HG03457 (cell line): ENCODE data around the gene EMILIN1.
"Not testable (repeated sequence)": the region's sequence is repeated elsewhere in the genome, so short reads cannot be mapped to it uniquely, and the experiment has no call there.

ENCODE experiments used
- ATAC-seq: cut with Tn5 transposase; IDR thresholded peaks from one replicate; pipeline ENCODE4 v1.9.1; 2021; ENCODE audit warnings: moderate number of reproducible peaks; ENCODE audit not compliant: unreplicated experiment

EMILIN1 gene

DNA sequence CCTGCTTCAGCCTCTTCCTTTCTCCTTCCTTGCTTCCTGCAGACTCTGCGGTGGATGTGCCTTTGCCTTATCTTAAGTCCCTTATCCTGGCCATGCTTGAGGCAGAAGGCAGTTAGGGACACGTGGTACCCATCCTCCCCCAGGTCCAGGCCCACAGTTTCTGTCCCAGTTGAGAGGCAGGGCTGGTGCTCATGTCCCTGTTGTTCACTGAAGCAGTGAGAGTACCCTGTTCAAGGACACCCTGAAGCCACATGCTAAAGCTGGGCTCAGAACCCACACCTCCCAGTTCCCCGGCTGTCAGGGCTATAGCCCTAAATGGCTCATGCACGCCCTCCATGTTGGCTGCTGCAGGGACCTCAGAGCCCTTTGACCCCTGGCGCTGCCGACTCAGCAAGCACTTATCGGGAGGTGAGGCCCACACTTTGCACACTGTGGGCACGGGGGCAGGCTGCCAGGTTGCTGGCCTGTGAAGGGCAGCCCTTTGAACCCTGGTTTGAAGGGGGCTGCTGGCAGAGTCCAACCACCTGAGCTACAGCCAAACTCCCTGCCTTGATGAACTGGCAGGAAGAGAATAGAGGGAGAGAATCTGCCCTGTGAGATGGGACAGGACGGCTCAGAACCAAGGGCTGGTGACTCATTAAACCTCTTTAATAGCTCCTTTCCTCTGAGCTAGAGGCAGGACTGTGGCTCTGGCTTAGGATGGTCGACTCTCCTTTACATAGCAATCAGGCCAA, 14.4 kb downstream of the EMILIN1 start:
- no peak for ATAC-seq

DNA sequence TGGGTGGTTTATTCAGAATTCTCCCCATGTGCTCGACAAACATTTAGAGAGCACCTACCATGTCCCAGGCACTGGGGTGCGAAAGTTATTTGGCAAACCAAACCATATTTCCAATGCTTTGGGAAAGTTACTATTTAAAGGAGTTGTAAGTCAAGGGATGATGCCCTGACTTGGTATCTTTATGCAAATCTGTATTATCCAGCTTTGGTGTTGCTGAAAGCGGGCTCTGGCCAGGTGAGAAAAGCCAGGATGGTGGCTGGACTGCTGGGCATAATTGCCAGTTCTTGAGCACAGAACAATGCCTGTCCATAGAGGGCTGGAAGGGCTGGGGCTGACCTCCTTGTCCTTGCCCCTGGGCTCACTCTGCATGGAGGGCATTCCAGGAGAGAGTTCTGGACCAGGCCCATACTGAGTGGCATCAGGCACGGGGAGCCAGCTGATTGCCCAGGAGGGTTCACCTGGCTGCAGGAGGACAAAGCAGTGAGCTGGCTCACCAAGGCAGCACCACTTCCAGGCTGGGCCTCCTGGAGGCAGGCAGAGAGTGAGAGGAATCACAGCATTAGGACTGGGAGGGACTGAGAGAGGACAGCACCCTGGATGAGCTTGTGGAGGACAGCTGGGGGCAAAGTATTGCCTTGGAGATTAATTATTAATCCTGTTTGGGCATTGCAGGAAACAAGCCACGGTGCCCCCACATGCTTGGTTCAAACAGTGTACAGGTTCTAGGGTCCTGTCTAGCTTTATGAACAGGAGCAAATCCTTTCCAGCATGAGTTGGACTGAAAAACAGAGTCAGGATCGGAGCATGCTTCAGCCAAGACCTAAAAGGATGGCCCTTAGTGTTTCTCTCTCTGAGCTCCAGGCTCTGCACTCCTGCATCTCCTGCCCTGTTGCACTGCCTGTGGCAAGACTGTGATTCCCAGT, 15.3 kb downstream of the EMILIN1 start:
- ATAC-seq = no peak

DNA sequence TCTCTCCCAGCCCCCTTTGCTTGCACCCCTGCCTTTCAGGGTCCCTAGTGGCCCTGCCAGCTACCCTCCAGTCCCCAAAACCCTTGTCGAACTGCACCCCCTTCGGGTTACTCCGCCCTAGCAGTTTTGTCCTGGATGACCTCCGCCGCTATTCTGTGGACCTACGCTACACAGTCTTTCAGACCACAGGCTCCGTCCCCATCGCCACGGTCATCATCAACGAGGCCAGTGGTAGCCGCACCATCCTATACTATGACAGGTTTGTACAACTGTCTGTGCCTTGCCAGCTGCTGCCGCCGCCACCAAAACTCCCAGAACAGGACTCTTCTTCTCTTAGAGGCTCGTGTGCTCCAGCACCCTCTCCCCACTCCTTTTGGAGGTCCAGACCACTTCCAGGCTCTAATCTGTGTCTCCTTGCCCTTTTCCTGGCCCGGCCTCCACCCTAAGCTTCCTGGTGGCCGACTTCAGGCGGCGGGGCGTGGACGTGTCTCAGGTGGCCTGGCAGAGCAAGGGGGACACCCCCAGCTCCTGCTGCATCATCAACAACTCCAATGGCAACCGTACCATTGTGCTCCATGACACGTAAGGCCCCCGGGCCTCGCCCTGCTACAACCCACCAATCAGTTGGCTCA, 16.1 kb downstream of the EMILIN1 start:
- ATAC-seq = no peak

DNA sequence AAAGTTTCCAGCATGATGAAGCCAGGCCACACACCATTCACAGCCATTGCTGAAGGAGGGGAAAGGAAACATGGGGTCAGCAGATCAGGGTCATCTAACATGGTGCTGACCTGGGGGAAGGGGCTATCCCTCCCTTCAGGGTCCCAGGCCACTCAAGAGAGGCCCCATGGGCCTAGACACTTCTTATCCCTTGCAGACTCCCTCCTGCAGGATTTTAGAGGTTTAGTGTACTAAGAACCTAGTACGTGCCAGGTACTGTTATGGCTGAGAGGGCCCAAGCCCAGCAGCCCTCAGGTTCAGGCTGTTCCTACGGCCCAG, 17.0 kb downstream of the EMILIN1 start:
- no peak for ATAC-seq

DNA sequence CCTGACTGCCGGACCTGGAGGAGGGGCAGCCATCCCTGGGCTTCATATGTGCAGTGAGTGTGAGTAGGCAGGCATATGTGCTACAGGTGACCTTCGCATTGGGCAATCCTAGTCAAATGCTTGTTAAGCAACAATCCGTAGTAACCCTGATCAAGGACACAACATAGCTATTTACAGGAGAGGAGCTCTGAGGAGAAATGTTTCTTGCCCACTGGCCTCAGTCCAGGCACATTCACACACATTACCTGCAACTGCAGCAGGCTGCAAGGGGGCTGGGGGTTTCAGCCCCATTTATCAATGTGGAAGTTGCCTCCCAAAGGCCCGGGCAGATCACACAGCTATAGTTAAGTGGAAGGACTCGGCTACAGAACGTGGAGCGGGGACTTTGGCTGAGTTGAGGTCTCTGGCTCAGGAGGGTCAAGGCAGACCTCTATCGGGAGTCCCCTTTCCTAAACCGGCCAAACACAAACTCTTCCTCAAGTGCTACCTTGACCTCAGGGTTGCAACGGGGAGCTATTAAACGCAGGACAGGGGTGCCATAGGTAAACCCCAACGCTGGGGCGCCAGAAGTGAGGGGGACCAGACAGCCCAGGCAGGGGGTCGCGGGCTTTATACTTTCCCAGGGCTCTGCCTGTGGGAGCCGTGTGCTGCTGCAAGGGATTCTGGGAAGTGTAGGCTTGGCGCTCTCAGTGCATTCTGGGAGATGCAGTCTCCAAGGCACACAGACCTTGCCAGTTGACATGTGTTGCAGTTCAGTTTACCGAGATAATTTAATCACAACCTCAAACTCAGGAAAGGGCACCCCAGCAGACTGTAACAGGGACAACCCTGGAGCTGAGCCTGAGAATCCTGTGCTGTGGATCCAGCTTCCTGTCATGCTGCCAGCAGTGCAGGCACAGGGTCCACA, 17.6 kb downstream of the EMILIN1 start:
- ATAC-seq = no peak

DNA sequence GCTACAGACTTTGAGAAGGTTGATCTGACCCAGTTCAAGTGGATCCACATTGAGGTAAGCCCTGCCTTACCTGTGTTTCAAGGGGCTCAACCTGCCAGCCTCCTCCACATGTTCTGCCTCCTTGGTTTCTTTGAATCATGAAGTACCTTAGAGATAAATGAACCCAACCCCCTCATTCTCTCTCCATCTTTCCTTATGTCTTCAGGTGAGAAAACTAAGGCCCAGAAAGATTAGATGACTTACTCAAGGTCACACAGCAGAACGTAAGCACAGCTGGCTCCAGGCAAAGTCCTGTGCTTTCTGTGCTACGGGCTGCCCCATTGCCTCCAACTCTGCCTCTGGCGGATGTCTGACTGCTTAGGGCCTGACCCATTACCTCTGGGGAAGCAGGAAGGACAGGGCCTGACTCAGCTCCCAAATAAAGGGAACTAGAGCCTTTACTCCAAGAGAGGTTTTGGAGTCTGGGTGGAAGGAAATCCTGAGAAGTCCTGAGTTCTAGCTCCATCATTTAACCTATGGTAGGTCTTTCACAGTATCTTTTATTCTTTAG, 18.4 kb downstream of the EMILIN1 start:
- no peak for ATAC-seq

DNA sequence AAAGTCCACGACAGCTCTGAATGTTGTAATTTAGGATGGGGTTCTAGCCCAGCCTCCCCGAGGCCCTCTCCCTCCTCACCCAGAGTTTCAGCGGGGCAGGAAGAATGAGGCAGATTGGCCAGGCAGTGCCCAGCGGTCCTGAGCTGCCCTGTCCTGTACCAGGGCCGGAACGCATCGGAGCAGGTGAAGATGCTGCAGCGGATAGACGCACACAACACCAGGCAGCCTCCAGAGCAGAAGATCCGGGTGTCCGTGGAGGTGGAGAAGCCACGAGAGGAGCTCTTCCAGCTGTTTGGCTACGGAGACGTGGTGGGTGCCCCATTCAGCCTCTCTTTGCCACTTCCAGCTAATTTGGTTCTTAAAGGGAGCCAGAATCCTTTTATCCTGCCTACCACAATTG, 18.9 kb downstream of the EMILIN1 start:
- ATAC-seq = no peak

DNA sequence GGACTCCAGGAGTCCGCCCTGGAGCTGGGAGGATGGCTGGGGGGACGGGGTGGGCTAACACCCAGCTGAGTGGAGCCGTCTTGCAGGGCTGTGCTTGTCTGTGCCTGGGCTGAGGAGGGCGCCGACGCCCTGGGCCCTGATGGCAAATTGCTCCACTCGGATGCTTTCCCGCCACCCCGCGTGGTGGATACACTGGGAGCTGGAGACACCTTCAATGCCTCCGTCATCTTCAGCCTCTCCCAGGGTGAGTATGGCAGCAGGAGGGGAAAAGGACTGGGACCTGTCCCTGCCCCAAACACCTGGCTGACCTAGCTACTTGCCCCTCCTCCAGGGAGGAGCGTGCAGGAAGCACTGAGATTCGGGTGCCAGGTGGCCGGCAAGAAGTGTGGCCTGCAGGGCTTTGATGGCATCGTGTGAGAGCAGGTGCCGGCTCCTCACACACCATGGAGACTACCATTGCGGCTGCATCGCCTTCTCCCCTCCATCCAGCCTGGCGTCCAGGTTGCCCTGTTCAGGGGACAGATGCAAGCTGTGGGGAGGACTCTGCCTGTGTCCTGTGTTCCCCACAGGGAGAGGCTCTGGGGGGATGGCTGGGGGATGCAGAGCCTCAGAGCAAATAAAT, 21.0 kb downstream of the EMILIN1 start:
- no peak for ATAC-seq

DNA sequence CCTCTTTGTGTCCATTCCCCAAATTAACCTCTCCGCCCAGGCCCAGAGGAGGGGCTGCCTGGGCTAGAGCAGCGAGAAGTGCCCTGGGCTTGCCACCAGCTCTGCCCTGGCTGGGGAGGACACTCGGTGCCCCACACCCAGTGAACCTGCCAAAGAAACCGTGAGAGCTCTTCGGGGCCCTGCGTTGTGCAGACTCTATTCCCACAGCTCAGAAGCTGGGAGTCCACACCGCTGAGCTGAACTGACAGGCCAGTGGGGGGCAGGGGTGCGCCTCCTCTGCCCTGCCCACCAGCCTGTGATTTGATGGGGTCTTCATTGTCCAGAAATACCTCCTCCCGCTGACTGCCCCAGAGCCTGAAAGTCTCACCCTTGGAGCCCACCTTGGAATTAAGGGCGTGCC, 21.6 kb downstream of the EMILIN1 start:
- no peak for ATAC-seq

DNA sequence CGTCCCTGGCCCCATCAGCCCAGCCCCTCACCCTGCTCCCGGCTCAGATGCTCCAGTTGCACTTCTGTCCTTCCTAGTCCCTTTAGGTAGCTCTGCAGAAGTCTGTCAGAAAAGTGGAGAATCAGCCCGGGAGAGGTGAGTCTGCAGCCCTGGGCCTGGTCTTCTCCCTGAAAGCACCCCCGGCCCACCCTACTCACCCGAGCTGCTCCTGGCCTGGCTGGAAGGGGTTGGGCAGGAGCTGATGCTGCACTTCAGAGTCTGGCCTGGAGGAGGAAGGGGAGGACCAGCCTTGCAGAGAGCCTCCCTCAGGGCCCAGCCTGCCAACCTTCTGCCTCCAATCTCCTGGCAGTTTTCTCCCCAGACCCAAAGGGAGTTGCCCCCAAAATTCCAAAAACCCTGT, 23.9 kb downstream of the EMILIN1 start:
- no peak for ATAC-seq

DNA sequence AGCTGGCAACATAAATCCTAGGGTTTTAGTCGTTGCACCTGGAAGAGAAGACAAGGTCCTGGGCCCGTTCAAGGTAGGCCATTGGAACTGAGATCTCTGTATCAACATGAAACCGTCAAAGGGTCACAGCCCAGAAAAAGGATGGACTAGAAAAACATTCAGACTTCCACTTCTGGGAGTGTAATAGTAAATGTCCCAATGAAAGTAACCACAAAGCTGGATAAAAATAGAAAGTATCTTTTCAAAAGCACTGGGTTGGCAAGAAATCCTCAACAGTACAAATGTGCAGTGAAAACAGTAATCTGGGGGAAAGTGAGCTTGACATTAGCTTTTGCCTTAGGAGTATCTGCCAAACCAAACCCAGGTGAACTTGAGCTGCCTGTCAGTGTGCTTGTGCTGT, 27.6 kb downstream of the EMILIN1 start:
- ATAC-seq = no peak

DNA sequence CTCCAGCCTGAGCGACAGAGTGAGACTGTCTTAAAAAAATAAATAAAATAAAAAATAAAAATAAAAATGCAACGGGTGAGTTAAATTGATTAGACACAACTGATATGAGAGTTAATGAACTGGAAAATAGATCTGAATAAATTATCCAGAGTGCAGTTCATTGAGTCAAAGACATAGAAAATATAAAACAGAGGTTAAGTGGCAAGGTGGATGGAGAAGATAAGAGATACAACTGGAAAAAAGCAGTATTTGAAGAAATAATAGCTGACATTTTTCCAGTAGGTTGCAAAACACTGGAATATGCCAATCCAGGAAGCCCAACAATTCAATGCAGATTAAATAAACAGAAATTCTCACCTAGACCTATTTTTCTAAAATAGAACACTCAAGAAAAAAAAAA, 29.8 kb downstream of the EMILIN1 start:
- no peak for ATAC-seq

DNA sequence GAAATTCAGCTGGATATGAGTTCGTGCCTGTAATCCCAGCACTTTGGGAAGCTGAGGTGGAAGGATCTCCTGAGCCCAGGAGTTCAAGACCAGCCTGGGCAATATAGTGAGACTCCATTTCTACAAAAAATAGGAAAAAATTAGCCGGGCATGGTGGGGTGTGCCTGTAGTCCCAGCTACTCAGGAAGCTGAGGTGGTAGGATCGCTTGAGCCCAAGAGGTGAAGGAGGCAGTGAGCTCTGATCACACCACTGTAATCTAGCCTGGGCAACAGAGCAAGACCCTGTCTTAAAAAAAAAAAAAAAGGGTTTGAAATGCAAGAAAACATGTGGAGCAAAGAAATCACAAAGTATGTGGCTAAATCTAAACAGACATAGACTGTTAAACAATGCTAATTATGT, 30.7 kb downstream of the EMILIN1 start:
- ATAC-seq = no peak

DNA sequence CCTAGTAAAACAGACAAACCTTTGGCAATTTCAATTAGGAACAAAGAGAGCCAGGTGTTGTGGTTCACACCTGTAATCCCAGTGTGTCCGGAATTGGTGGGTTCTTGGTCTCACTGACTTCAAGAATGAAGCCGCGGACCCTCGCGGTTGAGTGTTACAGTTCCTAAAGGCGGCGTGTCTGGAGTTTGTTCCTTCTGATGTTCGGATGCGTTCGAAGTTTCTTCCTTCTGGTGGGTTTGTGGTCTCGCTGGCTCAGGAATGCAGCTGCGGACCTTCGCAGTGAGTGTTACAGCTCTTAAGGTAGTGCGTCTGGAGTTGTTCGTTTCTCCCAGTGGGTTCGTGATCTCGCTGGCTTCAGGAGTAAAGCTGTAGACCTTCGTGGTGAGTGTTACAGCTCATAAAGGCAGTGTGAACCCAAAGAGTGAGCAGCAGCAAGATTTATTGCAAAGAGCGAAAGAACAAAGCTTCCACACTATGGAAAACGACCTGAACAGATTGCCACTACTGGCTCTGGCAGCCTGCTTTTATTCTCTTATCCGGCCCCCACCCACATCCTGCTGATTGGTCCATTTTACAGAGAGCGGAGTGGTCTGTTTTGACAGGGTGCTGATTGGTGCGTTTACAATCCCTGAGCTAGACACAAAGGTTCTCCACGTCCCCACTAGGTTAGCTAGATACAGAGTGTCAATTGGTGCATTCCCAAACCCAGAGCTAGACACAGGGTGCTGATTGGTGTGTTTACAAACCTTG, 32.4 kb downstream of the EMILIN1 start:
- not testable (repeated sequence) for ATAC-seq

DNA sequence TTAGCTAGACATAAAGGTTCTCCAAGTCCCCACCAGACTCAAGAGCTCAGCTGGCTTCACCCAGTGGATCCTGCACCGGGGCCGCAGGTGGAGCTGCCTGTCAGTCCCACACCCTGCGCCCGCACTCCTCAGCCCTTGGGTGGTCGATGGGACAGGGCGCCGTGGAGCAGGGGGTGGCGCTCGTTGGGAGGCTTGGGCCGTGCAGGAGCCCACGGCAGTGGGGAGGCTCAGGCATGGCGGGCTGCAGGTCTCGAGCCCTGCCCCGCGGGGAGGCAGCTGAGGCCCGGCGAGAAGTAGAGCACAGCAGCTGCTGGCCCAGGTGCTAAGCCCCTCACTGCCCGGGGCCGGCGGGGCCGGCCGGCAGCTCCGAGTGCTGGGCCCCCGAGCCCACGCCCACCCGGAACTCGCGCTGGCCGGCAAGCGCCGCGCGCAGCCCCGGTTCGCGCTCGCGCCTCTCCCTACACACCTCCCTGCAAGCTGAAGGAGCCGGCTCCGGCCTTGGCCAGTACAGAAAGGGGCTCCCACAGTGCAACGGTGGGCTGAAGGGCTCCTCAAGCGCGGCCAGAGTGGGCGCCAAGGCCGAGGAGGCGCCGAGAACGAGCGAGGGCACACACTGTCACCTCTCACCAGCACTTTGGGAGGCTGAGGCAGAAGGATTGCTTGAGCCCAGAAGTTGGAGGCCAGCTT, 33.1 kb downstream of the EMILIN1 start:
- not testable (repeated sequence) for ATAC-seq

DNA sequence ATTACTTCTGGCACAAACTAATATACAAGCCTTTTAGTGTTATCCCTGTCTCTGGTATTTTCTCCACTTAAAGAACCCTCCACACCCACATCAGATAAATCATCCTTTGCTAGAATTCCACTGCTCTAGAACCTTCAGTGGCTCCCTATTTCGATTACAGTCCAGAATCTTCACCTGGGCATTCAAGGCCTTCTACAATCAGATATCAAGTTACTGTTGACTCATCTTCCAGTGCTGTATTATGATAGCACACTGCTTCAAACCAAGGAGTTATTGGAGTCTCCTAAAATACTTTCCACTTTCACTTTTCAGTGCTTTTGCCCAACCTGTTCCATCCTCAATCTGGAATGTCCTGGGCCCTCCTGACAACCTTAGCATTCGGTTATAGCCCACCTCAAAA, 37.1 kb downstream of the EMILIN1 start:
- ATAC-seq = no peak

DNA sequence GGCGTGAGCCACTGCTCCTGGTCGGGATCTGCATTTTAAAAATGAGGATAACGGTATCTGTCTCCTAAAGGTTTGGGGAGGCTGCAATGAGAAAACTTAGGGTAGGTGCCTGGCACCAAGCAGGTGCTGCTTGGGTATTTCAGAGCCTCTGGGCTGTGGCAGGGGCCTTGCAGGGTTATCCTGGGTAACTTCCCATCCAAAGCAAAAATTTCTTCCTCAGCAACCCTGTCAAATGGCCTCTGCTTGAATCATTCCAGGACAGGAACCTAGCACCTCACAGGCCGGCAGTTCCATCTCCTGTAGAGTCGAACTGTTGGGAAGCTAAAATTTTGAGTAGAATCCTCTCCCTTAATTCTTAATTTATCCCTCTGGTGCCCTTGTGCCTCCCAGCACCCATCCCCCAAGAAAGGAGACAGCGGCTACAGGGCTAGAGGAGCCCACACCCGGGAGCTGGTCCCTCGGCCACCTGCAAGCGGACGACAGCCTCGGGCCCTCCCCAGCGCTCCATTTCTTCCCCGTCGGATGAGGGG, 39.6 kb downstream of the EMILIN1 start:
- ATAC-seq = no peak

DNA sequence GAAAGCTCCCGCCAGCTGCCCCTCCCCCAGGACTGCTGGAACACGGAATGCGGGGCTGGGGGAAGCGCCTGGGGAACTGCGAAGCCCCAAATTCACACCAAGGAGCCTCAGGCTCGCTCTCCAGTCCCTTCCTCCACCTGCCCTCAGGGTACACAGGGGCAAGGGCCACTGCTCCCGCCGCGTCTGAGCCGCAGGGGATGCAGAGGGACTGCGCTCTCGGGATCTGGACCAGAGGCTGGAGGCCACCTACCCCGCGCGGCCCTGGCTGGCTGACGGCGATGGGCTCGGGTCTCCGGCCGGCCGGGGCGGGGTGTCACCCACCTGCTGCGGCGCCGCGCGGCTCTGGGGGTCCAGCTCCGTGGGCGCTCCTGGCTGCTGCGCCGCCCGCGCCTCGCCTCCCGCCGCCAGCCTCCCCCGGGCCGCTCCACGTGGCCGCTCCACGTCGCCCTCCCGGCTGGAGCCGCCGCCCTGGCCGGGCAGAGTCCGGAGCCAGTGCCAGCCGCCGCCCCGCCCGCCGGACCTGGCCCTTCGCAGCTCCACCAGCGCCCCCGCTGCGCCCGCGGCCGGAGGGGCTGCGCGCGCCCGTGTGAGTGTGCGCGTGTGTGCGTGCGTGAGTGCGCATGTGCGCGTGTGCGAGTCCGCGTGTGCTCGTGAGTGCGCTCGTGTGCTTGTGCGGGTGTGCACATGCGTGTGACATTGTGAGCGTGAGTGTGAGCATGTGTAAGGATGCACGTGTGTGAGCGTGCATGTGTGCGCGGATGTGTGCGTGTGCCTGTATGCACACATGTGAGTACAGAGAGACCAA, 40.3 kb downstream of the EMILIN1 start, which contains the start of gene CGREF1:
CGREF1 (minus strand) TSS at position 604 of the 805 bp plus-strand sequence. CDS start 14,762 bp downstream, outside the sequence.
- ATAC-seq = no peak
